ENCODE measurements around the gene NPFFR1. TPM values are rescaled to one million over a fixed set of nuclear protein-coding genes. Genes with fewer than 3 reads are reported as not detected.
"Not testable (repeated sequence)": the region's sequence is repeated elsewhere in the genome, so short reads cannot be mapped to it uniquely, and the experiment has no call there.

The NPFFR1 gene
- total and polyA plus RNA-seq, 2 donors: 0.05 to 0.21 TPM

DNA sequence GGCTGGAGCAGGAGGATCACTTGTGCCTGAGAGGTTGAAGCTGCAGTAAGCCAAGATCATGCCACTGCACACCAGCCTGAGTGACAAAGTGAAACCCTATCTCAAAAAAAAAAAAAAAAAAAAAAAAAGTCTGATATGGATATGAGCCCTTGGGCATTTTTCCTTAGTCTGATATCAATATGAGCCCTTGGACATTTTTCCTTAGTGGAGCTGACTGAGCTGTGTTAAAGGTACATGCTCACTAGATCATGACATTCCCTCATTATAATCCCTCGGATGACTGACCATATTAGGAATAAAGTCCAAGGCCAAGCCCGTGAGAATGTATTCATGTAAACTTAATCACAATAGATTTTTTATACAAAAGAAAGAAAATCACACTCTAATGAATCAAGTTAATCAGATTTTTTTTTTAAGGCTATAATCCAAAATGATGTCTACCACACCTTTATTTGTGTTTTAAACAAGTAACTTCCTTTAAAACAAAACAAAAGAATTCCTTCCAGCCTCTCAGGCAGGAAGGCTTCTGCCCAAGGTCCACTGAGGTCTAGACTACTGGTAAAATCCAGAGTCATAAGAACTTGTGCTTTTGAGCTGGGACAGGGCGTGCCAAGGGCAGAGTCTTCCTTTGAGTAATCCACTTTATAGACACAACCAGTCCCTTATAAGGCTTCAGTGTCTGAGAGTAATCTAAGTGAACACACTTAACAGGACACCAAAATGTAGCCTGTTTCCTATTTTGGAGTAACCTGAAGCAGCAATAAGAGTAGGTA, 56.1 kb downstream of the NPFFR1 start:
- WGBS: 96% methylated on average over 3 of the region's 3 CpGs
- no peak for DNase-seq (ENCODE audit: low read depth in 6 of 9, low spot score in 9 of 9)
- Histone ChIP-seq H3K4me1 (ENCODE audit: control insufficient read depth in 2 of 2, insufficient read depth in 2 of 2, low read length in 2 of 2) (peaks cover 6 to 7% of the 10 kb centered on the region in 2 donors), H3K27ac (ENCODE audit: low read depth in 1 of 2, low read length in 1 of 2) (no peak overlapping the region), H3K9me3 (ENCODE audit: control insufficient read depth in 2 of 2, insufficient read depth in 1 of 2, low read length in 1 of 2) (no peaks in the 10 kb centered on the region), H3K4me3 (ENCODE audit: low read length in 2 of 2) (no peak overlapping the region), H3K27me3 (ENCODE audit: control insufficient read depth in 2 of 2, insufficient read depth in 1 of 2, low read length in 1 of 2) (no peaks in the 10 kb centered on the region), H3K36me3 (ENCODE audit: control insufficient read depth in 2 of 2, insufficient read depth in 2 of 2, low read length in 1 of 2) (peaks cover 0 to 10% of the 10 kb centered on the region in 2 donors)

DNA sequence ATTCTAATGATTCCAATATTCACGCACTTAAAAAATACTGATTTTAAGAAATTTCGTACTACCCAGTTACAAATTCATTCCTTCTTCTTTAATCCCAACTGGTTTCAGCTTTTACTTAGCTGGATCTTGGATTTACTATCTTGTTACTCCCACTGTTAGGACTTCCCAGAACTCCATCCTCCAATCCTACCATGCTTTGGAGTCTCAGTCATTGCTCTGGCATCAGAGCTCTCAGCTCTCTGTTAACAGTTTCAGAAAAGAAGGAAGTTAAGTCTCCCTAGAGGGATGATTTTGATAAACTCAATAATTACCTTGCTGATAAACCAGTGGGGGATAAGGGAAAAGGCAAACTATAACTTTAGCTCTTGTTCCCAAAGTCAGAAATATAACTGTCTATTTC, 60.1 kb downstream of the NPFFR1 start:
- H3K27ac ChIP-seq (ENCODE audit: low read depth in 1 of 2, low read length in 1 of 2): no peak overlapping the region
- WGBS: 99% methylated on average over 2 of the region's 2 CpGs
- H3K27me3 ChIP-seq (ENCODE audit: control insufficient read depth in 2 of 2, insufficient read depth in 1 of 2, low read length in 1 of 2): no peaks in the 10 kb centered on the region

DNA sequence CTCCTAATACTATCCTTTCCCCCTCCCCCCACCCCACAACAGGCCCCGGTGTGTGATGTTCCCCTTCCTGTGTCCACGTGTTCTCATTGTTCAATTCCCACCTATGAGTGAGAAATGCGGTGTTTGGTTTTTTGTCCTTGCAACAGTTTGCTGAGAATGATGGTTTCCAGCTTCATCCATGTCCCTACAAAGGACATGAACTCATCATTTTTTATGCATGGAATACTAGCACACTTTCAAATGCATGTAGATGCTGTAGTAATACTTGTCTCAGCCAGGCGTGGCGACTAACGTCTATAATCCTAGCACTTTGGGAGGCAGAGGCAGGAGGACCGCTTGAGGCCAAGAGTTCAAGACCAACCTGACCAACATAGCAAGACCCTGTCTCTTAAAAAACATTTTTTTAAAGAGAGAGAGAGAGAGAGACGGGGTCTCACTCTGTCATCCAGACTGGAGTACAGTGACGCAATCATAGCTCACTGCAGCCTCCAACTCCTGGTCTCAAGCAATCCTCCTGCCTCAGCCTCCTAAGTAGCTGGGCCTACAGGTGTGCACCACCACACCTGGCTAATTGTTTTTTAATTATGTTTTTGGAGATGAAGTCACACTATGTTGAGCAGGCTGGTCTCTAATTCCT, 60.9 kb downstream of the NPFFR1 start:
- WGBS: 93% methylated on average over 9 of the region's 9 CpGs
- H3K4me3 ChIP-seq (ENCODE audit: low read length in 2 of 2); H3K9me3 ChIP-seq (ENCODE audit: control insufficient read depth in 2 of 2, insufficient read depth in 1 of 2, low read length in 1 of 2); H3K36me3 ChIP-seq (ENCODE audit: control insufficient read depth in 2 of 2, insufficient read depth in 2 of 2, low read length in 1 of 2); H3K4me1 ChIP-seq (ENCODE audit: control insufficient read depth in 2 of 2, insufficient read depth in 2 of 2, low read length in 2 of 2); DNase-seq (ENCODE audit: low read depth in 6 of 9, low spot score in 9 of 9); H3K27me3 ChIP-seq (ENCODE audit: control insufficient read depth in 2 of 2, insufficient read depth in 1 of 2, low read length in 1 of 2); H3K27ac ChIP-seq (ENCODE audit: low read depth in 1 of 2, low read length in 1 of 2): not testable (repeated sequence)

More for the DNA sequence above, 60.1 kb downstream of the NPFFR1 start:
- DNase-seq (ENCODE audit: low read depth in 6 of 9, low spot score in 9 of 9): no peak
- H3K4me1 ChIP-seq (ENCODE audit: control insufficient read depth in 2 of 2, insufficient read depth in 2 of 2, low read length in 2 of 2): no peaks in the 10 kb centered on the region
- H3K4me3 ChIP-seq (ENCODE audit: low read length in 2 of 2): no peak overlapping the region
- H3K36me3 ChIP-seq (ENCODE audit: control insufficient read depth in 2 of 2, insufficient read depth in 2 of 2, low read length in 1 of 2): peaks cover 0 to 7% of the 10 kb centered on the region in 2 donors
- no peaks in the 10 kb centered on the region for H3K9me3 ChIP-seq (ENCODE audit: control insufficient read depth in 2 of 2, insufficient read depth in 1 of 2, low read length in 1 of 2)

DNA sequence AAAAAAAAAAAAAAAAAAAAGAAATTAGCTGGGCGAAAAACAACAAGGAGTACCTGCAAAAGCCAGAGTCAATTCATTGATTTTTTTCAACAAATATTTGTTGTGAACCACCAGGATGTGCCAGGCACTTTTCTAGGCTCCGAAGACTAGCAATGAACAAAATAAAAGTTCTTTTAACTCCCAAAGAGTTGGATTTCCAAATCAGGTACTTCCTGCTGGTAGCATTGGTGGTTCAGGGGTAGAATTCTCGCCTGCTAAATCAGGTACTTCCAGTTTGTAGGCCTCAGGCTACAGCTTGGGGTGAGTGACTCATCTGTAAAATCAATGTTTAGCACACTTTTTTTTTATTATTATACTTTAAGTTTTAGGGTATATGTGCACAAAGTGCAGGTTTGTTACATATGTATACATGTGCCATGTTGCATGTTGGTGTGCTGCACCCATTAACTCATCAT, 61.4 kb downstream of the NPFFR1 start:
- no peak overlapping the region for H3K27ac ChIP-seq (ENCODE audit: low read depth in 1 of 2, low read length in 1 of 2)
- peaks cover 0 to 6% of the 10 kb centered on the region in 2 donors for H3K36me3 ChIP-seq (ENCODE audit: control insufficient read depth in 2 of 2, insufficient read depth in 2 of 2, low read length in 1 of 2)
- no peak overlapping the region for H3K4me3 ChIP-seq (ENCODE audit: low read length in 2 of 2)
- no peaks in the 10 kb centered on the region for H3K9me3 ChIP-seq (ENCODE audit: control insufficient read depth in 2 of 2, insufficient read depth in 1 of 2, low read length in 1 of 2)
- no peaks in the 10 kb centered on the region for H3K27me3 ChIP-seq (ENCODE audit: control insufficient read depth in 2 of 2, insufficient read depth in 1 of 2, low read length in 1 of 2)
- DNase-seq (ENCODE audit: low read depth in 6 of 9, low spot score in 9 of 9): no peak
- WGBS: 95% methylated on average over 3 of the region's 3 CpGs
- no peaks in the 10 kb centered on the region for H3K4me1 ChIP-seq (ENCODE audit: control insufficient read depth in 2 of 2, insufficient read depth in 2 of 2, low read length in 2 of 2)

DNA sequence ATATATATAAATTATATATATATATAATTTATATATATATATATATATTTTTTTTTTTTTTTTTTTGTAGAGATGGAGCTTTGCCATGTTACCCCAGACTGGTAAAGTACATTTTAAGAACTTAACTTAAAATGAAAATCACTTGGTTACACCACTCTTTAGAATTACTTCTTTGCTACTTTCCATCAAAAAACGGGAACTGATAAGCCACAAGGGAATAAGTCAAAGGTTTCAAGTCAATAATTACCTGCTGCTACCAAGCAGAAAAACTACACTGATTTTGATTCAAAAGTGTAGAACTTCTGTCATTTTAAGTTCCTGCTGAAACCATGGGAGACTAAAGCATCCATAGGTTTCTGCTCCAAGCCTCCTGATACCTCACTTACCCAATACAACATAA, 62.8 kb downstream of the NPFFR1 start:
- Histone ChIP-seq H3K4me1 (ENCODE audit: control insufficient read depth in 2 of 2, insufficient read depth in 2 of 2, low read length in 2 of 2) (no peaks in the 10 kb centered on the region), H3K27me3 (ENCODE audit: control insufficient read depth in 2 of 2, insufficient read depth in 1 of 2, low read length in 1 of 2) (no peaks in the 10 kb centered on the region), H3K36me3 (ENCODE audit: control insufficient read depth in 2 of 2, insufficient read depth in 2 of 2, low read length in 1 of 2) (peaks cover 3 to 10% of the 10 kb centered on the region in 2 donors), H3K9me3 (ENCODE audit: control insufficient read depth in 2 of 2, insufficient read depth in 1 of 2, low read length in 1 of 2) (no peaks in the 10 kb centered on the region), H3K4me3 (ENCODE audit: low read length in 2 of 2) (no peak overlapping the region), H3K27ac (ENCODE audit: low read depth in 1 of 2, low read length in 1 of 2) (no peak overlapping the region)
- WGBS: 65% methylated on average over 1 of the region's 1 CpG
- no peak for DNase-seq (ENCODE audit: low read depth in 6 of 9, low spot score in 9 of 9)

DNA sequence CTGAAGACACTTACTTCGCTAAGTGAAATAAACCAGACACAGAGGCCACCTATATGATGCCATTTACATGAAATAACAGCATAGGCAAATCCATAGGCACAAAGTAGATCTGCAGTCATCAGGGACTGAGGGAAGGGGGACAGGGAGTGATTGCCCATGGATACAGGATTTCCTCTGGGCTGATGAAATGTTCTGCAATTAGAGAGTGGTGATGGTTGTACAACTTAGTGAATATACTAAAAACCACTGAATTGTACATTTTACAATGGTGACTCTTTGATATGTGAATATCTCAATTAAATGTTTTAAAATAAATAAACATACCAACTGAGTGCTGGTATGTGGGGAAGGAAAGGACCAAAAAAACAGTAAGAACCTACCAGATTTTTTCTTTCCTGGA, 70.9 kb downstream of the NPFFR1 start:
- no peaks in the 10 kb centered on the region for H3K27me3 ChIP-seq (ENCODE audit: control insufficient read depth in 2 of 2, insufficient read depth in 1 of 2, low read length in 1 of 2)
- DNase-seq (ENCODE audit: low read depth in 6 of 9, low spot score in 9 of 9): no peak
- no peaks in the 10 kb centered on the region for H3K4me1 ChIP-seq (ENCODE audit: control insufficient read depth in 2 of 2, insufficient read depth in 2 of 2, low read length in 2 of 2)
- no peak overlapping the region for H3K27ac ChIP-seq (ENCODE audit: low read depth in 1 of 2, low read length in 1 of 2)
- H3K9me3 ChIP-seq (ENCODE audit: control insufficient read depth in 2 of 2, insufficient read depth in 1 of 2, low read length in 1 of 2): no peaks in the 10 kb centered on the region
- WGBS: 96% methylated on average over 1 of the region's 1 CpG
- no peak overlapping the region for H3K4me3 ChIP-seq (ENCODE audit: low read length in 2 of 2)
- peaks cover 4 to 57% of the 10 kb centered on the region in 2 donors for H3K36me3 ChIP-seq (ENCODE audit: control insufficient read depth in 2 of 2, insufficient read depth in 2 of 2, low read length in 1 of 2)

DNA sequence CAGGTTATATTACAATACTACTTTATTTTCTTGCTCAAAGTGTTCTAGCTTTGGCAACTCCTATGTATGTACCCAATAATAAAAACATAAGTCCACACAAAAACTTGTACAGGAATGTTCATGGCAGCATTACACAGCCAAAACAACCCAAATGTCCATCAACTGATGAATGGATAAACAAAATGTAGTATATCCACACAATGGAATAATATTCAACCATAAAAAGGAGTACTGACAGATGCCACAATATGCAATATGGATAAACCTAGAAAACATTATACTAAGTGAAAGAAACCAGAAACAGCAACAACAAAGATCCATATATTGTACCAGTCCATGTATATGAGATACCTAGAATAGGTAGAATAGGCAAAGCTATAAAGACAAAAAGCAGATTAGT, 71.5 kb downstream of the NPFFR1 start:
- Histone ChIP-seq H3K27ac (ENCODE audit: low read depth in 1 of 2, low read length in 1 of 2) (no peak overlapping the region), H3K27me3 (ENCODE audit: control insufficient read depth in 2 of 2, insufficient read depth in 1 of 2, low read length in 1 of 2) (no peaks in the 10 kb centered on the region), H3K9me3 (ENCODE audit: control insufficient read depth in 2 of 2, insufficient read depth in 1 of 2, low read length in 1 of 2) (no peaks in the 10 kb centered on the region), H3K4me1 (ENCODE audit: control insufficient read depth in 2 of 2, insufficient read depth in 2 of 2, low read length in 2 of 2) (no peaks in the 10 kb centered on the region), H3K4me3 (ENCODE audit: low read length in 2 of 2) (no peak overlapping the region), H3K36me3 (ENCODE audit: control insufficient read depth in 2 of 2, insufficient read depth in 2 of 2, low read length in 1 of 2) (peaks cover 5 to 62% of the 10 kb centered on the region in 2 donors)
- DNase-seq (ENCODE audit: low read depth in 6 of 9, low spot score in 9 of 9): no peak

DNA sequence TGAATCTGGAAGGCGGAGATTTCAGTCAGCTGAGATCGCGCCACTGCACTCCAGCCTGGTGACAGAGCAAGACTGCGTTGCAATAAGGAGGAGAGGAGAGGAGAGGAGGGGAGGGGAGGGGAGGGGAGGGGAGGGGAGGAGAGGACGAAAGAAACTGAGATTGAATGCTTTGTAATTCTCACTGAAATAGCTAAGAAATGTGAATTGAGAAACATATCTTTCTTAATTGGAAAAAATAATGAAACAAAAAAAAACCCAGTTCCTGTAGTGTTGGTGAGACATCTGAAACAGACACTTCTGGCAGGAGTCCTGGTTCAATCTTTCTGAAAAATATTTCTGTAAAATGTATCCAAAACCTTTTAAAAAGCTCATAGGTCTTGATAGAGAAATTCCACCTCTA, 77.0 kb downstream of the NPFFR1 start:
- no peak overlapping the region for H3K4me3 ChIP-seq (ENCODE audit: low read length in 2 of 2)
- DNase-seq (ENCODE audit: low read depth in 6 of 9, low spot score in 9 of 9): no peak
- no peak overlapping the region for H3K27ac ChIP-seq (ENCODE audit: low read depth in 1 of 2, low read length in 1 of 2)
- no peaks in the 10 kb centered on the region for H3K9me3 ChIP-seq (ENCODE audit: control insufficient read depth in 2 of 2, insufficient read depth in 1 of 2, low read length in 1 of 2)
- 91% methylated on average over 5 of the region's 5 CpGs for WGBS
- peaks cover 15 to 59% of the 10 kb centered on the region in 2 donors for H3K36me3 ChIP-seq (ENCODE audit: control insufficient read depth in 2 of 2, insufficient read depth in 2 of 2, low read length in 1 of 2)
- no peaks in the 10 kb centered on the region for H3K4me1 ChIP-seq (ENCODE audit: control insufficient read depth in 2 of 2, insufficient read depth in 2 of 2, low read length in 2 of 2)
- H3K27me3 ChIP-seq (ENCODE audit: control insufficient read depth in 2 of 2, insufficient read depth in 1 of 2, low read length in 1 of 2): no peaks in the 10 kb centered on the region

DNA sequence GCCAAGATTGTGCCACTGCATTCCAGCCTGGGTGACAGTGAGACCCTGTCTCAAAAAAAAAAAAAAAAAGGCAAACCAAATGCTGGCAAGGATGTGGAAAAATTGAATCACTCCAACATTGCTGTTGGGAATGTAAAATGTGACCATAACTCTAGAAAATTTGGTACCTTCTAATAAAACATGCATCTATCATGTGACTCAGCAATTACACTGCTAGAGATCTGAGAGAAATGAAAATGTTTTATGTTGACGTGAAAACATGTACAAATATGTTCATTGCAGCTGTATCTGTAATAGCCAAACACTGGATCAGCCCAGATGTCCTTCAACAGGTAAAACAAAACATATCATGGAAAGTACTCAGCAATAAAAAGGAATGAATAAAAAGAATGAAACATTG, 82.7 kb downstream of the NPFFR1 start:
- Histone ChIP-seq H3K4me1 (ENCODE audit: control insufficient read depth in 2 of 2, insufficient read depth in 2 of 2, low read length in 2 of 2) (peaks cover 6 to 10% of the 10 kb centered on the region in 2 donors), H3K9me3 (ENCODE audit: control insufficient read depth in 2 of 2, insufficient read depth in 1 of 2, low read length in 1 of 2) (no peaks in the 10 kb centered on the region), H3K27me3 (ENCODE audit: control insufficient read depth in 2 of 2, insufficient read depth in 1 of 2, low read length in 1 of 2) (no peaks in the 10 kb centered on the region), H3K27ac (ENCODE audit: low read depth in 1 of 2, low read length in 1 of 2) (no peak overlapping the region), H3K4me3 (ENCODE audit: low read length in 2 of 2) (no peak overlapping the region), H3K36me3 (ENCODE audit: control insufficient read depth in 2 of 2, insufficient read depth in 2 of 2, low read length in 1 of 2) (peaks cover 11 to 34% of the 10 kb centered on the region in 2 donors)
- 97% methylated on average over 1 of the region's 1 CpG for WGBS
- no peak for DNase-seq (ENCODE audit: low read depth in 6 of 9, low spot score in 9 of 9)

Measured in thymus (tissue), 11 donors.